C4-2B (cell line): ENCODE measurements around the gene HDAC4.

Experiments
- CTCF ChIP-seq: fragments of 450-650 bp; conservative IDR thresholded peaks from 2 replicates; pipeline ENCODE4 v1.5.1; 2017; ENCODE audit warnings: mild to moderate bottlenecking
- ZFX ChIP-seq: fragments of 450-650 bp; IDR thresholded peaks from 2 replicates; pipeline ENCODE4 v1.6.1; 2017

- no peak for TF ChIP-seq CTCF
- TF ChIP-seq ZFX = no peak
Measured at GRCh38 chr2:239309398-239310245, 91.2 kb downstream of the HDAC4 start.
